ENCODE data around the gene MUC12.

GRCh38 chr7:100967292-100967863 lies 2.0 kb upstream of the MUC12 start:
- no peak for TF ChIP-seq SP1 (IDR thresholded peaks at IDR 0.05)
- TF ChIP-seq CTCF (IDR thresholded peaks at IDR 0.05; ENCODE audit: low read depth, low read length, missing input control), result no peak

All from liver (tissue), 3 donors.